ENCODE data around the gene SCARB2. TPM values are rescaled to one million over a fixed set of nuclear protein-coding genes. Genes with fewer than 3 reads are reported as not detected.

The SCARB2 gene
- polyA plus RNA-seq, 1 experiment = 65.3 TPM

DNA sequence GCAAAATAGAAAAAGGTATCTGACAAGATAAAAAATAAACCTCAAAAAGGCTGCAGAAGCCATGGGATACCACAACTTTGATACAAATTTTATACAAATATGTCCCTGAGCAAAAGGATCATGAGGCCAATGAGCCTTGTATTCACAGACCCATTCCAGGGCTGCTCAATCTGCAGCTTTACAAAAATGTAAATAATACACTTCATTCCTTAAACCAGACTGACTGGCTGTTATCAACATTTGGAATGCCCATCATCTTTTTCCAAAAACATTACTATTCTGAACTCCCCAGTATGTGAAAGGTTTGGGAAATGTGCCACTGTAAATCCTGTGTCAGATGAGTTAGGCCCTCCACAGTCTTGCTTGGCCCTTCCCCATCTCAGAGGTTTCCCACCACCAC lies 25.5 kb downstream of the SCARB2 start:
- TF ChIP-seq, protein P1, sequence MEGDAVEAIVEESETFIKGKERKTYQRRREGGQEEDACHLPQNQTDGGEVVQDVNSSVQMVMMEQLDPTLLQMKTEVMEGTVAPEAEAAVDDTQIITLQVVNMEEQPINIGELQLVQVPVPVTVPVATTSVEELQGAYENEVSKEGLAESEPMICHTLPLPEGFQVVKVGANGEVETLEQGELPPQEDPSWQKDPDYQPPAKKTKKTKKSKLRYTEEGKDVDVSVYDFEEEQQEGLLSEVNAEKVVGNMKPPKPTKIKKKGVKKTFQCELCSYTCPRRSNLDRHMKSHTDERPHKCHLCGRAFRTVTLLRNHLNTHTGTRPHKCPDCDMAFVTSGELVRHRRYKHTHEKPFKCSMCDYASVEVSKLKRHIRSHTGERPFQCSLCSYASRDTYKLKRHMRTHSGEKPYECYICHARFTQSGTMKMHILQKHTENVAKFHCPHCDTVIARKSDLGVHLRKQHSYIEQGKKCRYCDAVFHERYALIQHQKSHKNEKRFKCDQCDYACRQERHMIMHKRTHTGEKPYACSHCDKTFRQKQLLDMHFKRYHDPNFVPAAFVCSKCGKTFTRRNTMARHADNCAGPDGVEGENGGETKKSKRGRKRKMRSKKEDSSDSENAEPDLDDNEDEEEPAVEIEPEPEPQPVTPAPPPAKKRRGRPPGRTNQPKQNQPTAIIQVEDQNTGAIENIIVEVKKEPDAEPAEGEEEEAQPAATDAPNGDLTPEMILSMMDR (IDR thresholded peaks at IDR 0.05; ENCODE audit: insufficient read depth, low read depth, low read length) = no peak
- no peaks in the 10 kb centered on the region for H3K27me3 ChIP-seq (ENCODE audit: control insufficient read depth, insufficient read depth, low read length)
- H3K36me3 ChIP-seq (ENCODE audit: control insufficient read depth, insufficient read depth, low read length) = peaks cover 7% of the 10 kb centered on the region
- DNase-seq (ENCODE audit: low read depth) = no peak
- CTCF ChIA-PET = interaction anchor here (1.0 to 1.3 kb wide), 2 partner anchors 8 to 304 kb away, joined by 3 to 11 read pairs; no protein-coding TSS in a partner anchor
- POLR2A ChIA-PET = no interaction called here
- no peak overlapping the region for H3K4me3 ChIP-seq (ENCODE audit: low read depth, low read length)

DNA sequence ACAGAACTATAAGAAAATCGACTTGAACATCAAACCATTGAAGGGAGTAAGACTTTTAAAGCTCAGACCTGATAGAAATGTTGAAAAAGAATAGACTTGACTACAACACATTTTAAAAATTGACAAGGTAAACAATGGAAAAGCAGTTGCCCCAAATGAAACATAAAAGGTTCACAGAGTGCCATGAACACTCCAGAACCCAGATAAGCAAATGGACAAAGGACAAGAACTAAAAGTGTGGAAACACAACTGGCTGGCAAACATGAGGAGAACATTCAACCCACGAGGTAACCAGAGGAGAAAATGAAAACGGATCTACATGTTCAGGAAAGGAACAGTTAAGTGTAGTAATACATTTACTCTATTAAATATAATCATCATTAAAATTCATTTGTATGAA lies 26.5 kb downstream of the SCARB2 start:
- Histone ChIP-seq H3K4me3 (ENCODE audit: low read depth, low read length) (no peak overlapping the region), H3K36me3 (ENCODE audit: control insufficient read depth, insufficient read depth, low read length) (peaks cover 4% of the 10 kb centered on the region), H3K27me3 (ENCODE audit: control insufficient read depth, insufficient read depth, low read length) (no peaks in the 10 kb centered on the region)
- CTCF ChIA-PET = no interaction called here
- POLR2A ChIA-PET = no interaction called here
- DNase-seq (ENCODE audit: low read depth) = no peak
- TF ChIP-seq, protein P1 (IDR thresholded peaks at IDR 0.05; ENCODE audit: insufficient read depth, low read depth, low read length) = no peak

DNA sequence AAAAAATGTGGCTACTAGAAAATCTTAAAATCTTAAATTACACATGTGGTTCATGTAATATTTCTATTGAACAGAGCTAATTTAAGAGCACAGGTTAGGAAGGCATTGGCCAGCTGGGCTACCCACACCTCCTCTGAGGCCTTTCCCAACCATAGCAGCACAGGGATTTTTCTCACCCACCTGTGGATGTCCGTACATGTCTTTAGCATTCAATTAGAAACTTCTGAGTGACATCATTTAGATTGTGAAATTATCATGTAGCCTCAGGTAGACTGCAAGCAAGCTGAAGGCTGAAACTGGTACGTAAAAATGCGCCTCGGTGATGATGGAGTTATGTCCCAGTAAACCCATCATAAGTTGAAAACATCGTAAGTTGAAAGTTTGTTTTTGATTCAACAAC lies 31.2 kb downstream of the SCARB2 start:
- H3K4me3 ChIP-seq (ENCODE audit: low read depth, low read length) = no peak overlapping the region
- TF ChIP-seq, protein P1 (IDR thresholded peaks at IDR 0.05; ENCODE audit: insufficient read depth, low read depth, low read length) = no peak
- H3K27me3 ChIP-seq (ENCODE audit: control insufficient read depth, insufficient read depth, low read length) = no peaks in the 10 kb centered on the region
- DNase-seq (ENCODE audit: low read depth) = no peak
- ChIA-PET POLR2A (no interaction called here), CTCF (interaction anchor here (1.0 to 4.6 kb wide), 2 partner anchors 124 to 322 kb away, joined by 3 to 44 read pairs; partner anchors contain the start of gene STBD1)
- H3K36me3 ChIP-seq (ENCODE audit: control insufficient read depth, insufficient read depth, low read length) = peaks cover 4% of the 10 kb centered on the region

DNA sequence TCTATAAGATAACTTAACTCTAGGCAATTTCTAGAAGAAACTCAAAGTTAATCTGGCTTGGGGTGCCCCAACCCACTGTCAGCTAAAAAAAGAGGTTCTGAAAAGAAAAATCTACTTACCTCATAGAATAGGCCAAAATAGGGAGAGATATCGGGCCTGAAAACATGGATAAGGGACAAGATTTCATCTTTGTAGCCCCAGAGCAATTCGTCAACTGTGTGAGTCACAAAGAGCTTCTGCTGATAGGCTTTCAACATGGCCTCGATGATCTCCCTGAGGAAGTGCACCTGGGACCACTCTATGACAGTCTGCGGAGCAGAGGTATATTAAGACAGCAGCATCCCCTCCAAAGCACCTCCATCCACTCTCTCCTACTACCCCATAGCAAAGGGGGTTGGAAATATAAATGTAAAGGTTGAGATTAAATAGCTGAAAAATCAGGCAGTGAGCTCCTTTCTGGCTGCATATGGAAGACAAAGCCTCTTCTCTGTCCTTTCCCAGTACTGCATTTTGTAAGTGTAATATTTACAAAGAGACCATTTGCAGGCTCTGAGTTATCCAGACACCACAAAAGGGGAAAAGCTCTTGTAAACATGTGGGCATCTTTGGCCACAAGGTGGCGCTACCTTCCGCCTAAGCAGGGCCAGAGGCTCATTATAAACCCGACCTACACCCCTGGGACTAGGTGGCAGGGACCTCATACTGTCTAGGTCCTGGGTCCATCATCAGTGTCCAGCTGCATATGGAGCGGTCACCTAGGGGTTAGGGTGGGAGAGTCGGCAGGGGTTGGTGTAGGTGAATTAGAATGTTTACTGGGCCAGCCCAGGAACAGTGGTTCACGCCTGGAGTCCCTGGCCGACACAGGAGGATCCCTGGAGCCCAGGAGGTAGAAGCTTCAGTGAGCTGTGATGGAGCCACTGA lies 34.0 kb downstream of the SCARB2 start:
- TF ChIP-seq, protein P1 (IDR thresholded peaks at IDR 0.05; ENCODE audit: insufficient read depth, low read depth, low read length) = peak; percentile 88
- peak; percentile 8 for DNase-seq (ENCODE audit: low read depth)
- CTCF ChIA-PET = interaction anchor here (0.6 to 5.0 kb wide), 47 partner anchors 9 to 1106 kb away, joined by 3 to 78 read pairs (median 4); partner anchors contain the start of genes CCDC158, SCARB2 and STBD1
- no peaks in the 10 kb centered on the region for H3K27me3 ChIP-seq (ENCODE audit: control insufficient read depth, insufficient read depth, low read length)
- no peak overlapping the region for H3K4me3 ChIP-seq (ENCODE audit: low read depth, low read length)
- H3K36me3 ChIP-seq (ENCODE audit: control insufficient read depth, insufficient read depth, low read length) = peaks cover 2% of the 10 kb centered on the region; the same call in 1 of the 2 replicates
- POLR2A ChIA-PET = no interaction called here

DNA sequence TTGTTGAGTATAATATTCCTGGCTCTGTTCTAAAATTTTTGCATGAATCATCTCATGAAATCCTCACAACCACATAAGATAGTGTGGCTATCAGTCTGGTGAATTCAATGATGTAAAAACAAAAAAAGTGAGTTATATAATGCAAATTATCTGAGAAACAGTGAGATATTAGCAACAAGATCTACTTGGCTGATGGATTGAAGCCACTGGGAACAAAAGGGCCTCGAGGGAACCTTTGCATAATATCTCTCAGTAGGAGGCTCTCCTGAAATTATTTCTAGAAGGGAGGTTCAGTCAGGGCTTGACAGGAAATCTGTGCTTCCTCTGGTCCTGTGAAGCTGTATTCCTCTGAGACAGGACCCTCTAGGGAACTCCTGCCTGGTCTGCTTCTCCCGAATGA lies 35.3 kb downstream of the SCARB2 start:
- Histone ChIP-seq H3K36me3 (ENCODE audit: control insufficient read depth, insufficient read depth, low read length) (peaks cover 9% of the 10 kb centered on the region), H3K4me3 (ENCODE audit: low read depth, low read length) (no peak overlapping the region), H3K27me3 (ENCODE audit: control insufficient read depth, insufficient read depth, low read length) (no peaks in the 10 kb centered on the region)
- POLR2A ChIA-PET = no interaction called here
- no peak for DNase-seq (ENCODE audit: low read depth)
- TF ChIP-seq, protein P1 (IDR thresholded peaks at IDR 0.05; ENCODE audit: insufficient read depth, low read depth, low read length) = no peak
- CTCF ChIA-PET = interaction anchor here (0.6 to 5.0 kb wide), 6 partner anchors 14 to 327 kb away, joined by 3 to 78 read pairs (median 32); partner anchors contain the start of gene STBD1

Data from BJ (cell line).